Gastroesophageal sphincter (tissue), 4 donors: Measurements from ENCODE around the gene C2CD4D. TPM values are rescaled to one million over a fixed set of nuclear protein-coding genes. Genes with fewer than 3 reads are reported as not detected.

Experiments used
- ATAC-seq: fragments of 150-250 bp; one replicate; pipeline ENCODE4 v1.9.1; 2016; ENCODE audit warnings: mild to moderate bottlenecking, moderate library complexity
- H3K27ac ChIP-seq, 4 donors: fragments of 200-600 bp; sonication (generic) in 3 of 4; 1 replicate in 3 of 4; 2 replicates in 1 of 4; pipeline ENCODE4 v1.5.1; 2016 to 2019
- H3K27me3 ChIP-seq: fragments of 200-600 bp; sonication (generic); one replicate; pipeline ENCODE4 v1.5.1; 2019
- H3K36me3 ChIP-seq, 2 donors: fragments of 200-600 bp; sonication (generic); one replicate each; pipeline ENCODE4 v1.5.1; 2019; ENCODE audit warnings: control low read depth in 1 of 2
- H3K4me1 ChIP-seq, 3 donors: fragments of 200-600 bp; sonication (generic); 1 replicate in 2 of 3; 2 replicates in 1 of 3; pipeline ENCODE4 v1.5.1; 2016 to 2019; ENCODE audit warnings: control low read depth in 2 of 3
- H3K4me3 ChIP-seq, 2 donors: fragments of 200-600 bp; sonication (generic); one replicate each; pipeline ENCODE4 v1.5.1; 2019; ENCODE audit warnings: mild to moderate bottlenecking in 1 of 2, moderate library complexity in 1 of 2
- H3K9me3 ChIP-seq, 3 donors: fragments of 200-600 bp; sonication (generic); one replicate each; pipeline ENCODE4 v1.5.1; 2017 to 2019; ENCODE audit warnings: control low read depth in 2 of 3
- CTCF ChIP-seq, 4 experiments: fragments of 200-600 bp in 2 of 4; fragments of 450-650 bp in 2 of 4; sonication (generic) in 1 of 4; IDR thresholded peaks; one replicate each; pipeline ENCODE4 v1.5.1; 2017 to 2019; ENCODE audit warnings: antibody characterized with exemption in 4 of 4, mild to moderate bottlenecking in 2 of 4, moderate library complexity in 2 of 4
- EP300 ChIP-seq: sonication (generic); formaldehyde crosslinking; IDR thresholded peaks from one replicate; pipeline ENCODE4 v1.6.1; 2017; ENCODE audit warnings: antibody characterized with exemption, mild to moderate bottlenecking
- POLR2A ChIP-seq, 2 donors: fragments of 450-650 bp; IDR thresholded peaks; one replicate each; pipeline ENCODE4 v1.6.1; 2017; ENCODE audit warnings: antibody characterized with exemption in 2 of 2, mild to moderate bottlenecking in 2 of 2, moderate library complexity in 1 of 2
- POLR2AphosphoS5 ChIP-seq: sonication (generic); formaldehyde crosslinking; IDR thresholded peaks from one replicate; pipeline ENCODE4 v1.6.1; 2017; ENCODE audit warnings: antibody characterized with exemption
- WGBS, 2 donors: methylation state at CpG; one replicate each; pipeline ENCODE4 v1.1.5; 2018; ENCODE audit warnings: low coverage in 1 of 2; 5-methylcytosine and 5-hydroxymethylcytosine counted together
- total RNA-seq, 4 donors: library from RNA; depleted of rRNA; stranded (reverse); fragments of >200 nt; gene quantifications; one replicate each; pipeline ENCODE4 v1.1.0, GENCODE V29; 2016

C2CD4D gene
- total RNA-seq, 4 donors from 2014 or later, result not detected

DNA sequence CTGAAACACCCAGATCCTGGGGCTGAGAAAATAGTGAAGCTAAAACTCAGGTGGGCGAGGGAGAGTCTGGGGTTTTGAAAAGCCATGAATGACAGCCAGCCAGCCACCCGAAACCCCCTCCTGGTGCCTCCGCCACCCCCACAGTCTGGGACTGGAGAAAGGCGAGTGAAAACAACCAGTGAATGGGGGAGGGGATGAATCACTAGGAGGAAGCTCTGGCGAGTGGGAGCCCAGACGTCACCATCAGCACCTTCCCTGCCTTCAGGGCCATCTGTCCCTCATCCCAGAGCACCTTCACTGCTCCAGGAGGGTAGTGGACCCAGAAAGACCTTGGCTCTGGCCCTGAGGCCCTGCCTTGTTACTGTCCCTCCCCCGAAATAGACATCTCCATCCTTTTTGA, 17.2 kb downstream of the C2CD4D start:
- Histone ChIP-seq H3K36me3 (no peaks in the 10 kb centered on the region), H3K4me1 (no peaks in the 10 kb centered on the region), H3K27me3 (peaks cover 36% of the 10 kb centered on the region), H3K27ac (no peak overlapping the region), H3K4me3 (no peak overlapping the region), H3K9me3 (no peaks in the 10 kb centered on the region)
- ATAC-seq, result no peak
- WGBS, 2 donors, result 43% methylated on average over 3 of the region's 7 CpGs; no CpG with 5 or more reads in 1 of the 2 donors
- TF ChIP-seq POLR2A (IDR thresholded peaks at IDR 0.05) (no peak), CTCF (IDR thresholded peaks at IDR 0.05) (no peak), POLR2AphosphoS5 (no peak), EP300 (no peak)

DNA sequence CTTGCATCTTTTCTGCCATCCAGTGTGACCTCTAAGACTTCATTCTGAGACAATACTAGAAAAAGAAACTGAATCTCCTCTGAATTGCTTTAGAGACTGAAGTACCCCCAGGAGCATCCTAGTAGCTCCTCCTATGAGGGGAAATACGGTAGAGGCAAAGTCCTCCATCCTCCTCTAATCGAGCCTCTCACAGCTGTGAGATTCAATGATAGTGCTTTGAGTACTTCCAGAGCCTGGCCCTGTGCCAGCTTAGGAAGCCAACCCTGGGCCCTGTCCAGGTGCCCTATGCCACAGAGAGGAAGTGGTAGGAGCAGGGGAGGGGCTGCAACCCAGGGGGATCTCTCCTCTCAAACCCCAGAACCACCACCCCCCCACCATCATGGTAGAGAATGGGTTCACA, 18.7 kb downstream of the C2CD4D start:
- ATAC-seq, result no peak
- H3K4me3 ChIP-seq, result no peak overlapping the region
- WGBS, 2 donors, result 20% methylated on average over 2 of the region's 2 CpGs; no CpG with 5 or more reads in 1 of the 2 donors
- no peaks in the 10 kb centered on the region for H3K36me3 ChIP-seq
- H3K27ac ChIP-seq, result no peak overlapping the region
- no peaks in the 10 kb centered on the region for H3K9me3 ChIP-seq
- peaks cover 29% of the 10 kb centered on the region for H3K27me3 ChIP-seq
- no peaks in the 10 kb centered on the region for H3K4me1 ChIP-seq
- TF ChIP-seq EP300 (no peak), POLR2AphosphoS5 (no peak), POLR2A (IDR thresholded peaks at IDR 0.05) (no peak)

- Histone ChIP-seq H3K27ac (no peak overlapping the region), H3K36me3 (no peaks in the 10 kb centered on the region), H3K4me3 (no peak overlapping the region), H3K4me1 (no peaks in the 10 kb centered on the region), H3K27me3 (peaks cover 27% of the 10 kb centered on the region), H3K9me3 (no peaks in the 10 kb centered on the region)
- ATAC-seq, result no peak
- WGBS, 2 donors, result 72 to 83% methylated on average over 2 to 6 of the region's 7 CpGs
- TF ChIP-seq EP300 (no peak), CTCF (IDR thresholded peaks at IDR 0.05) (no peak), POLR2A (IDR thresholded peaks at IDR 0.05) (no peak), POLR2AphosphoS5 (no peak)
These were observed 19.5 kb downstream of the C2CD4D start for GRCh38 chr1:151819976-151820623.

DNA sequence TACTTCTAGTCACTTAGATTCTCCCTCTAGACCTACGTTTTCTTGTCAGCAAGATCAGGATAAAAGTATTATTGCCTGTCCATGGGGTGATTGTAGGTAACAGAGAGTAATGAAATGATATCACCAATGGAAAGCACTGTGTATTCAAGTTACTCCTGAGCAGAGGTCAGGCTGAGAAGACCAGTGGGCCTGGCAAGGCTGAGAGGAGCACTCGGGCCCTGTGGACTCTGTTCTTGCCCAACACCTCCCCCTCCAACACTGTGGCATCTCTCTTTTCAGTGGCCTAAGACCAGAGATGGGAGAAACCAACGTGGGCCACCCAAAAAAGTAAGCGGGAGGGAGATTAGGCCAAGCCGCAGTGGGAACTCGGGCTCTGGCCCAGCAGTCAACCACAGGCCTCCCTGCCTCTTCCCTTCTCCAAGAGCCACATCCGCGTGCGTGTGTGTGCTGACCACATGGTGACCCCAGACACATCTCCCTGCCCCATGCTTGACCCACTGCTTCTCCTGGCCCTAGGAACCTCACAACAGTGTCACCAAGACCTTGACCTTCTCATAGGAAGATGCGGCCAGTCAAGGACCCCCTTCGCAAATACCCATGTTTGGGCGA, 20.3 kb downstream of the C2CD4D start:
- no peak overlapping the region for H3K27ac ChIP-seq
- ATAC-seq, result no peak
- 65 to 95% methylated on average over 2 to 8 of the region's 12 CpGs for WGBS, 2 donors
- TF ChIP-seq CTCF (IDR thresholded peaks at IDR 0.05) (no peak), EP300 (no peak)
- H3K36me3 ChIP-seq, result no peaks in the 10 kb centered on the region
- H3K27me3 ChIP-seq, result peaks cover 27% of the 10 kb centered on the region
- H3K9me3 ChIP-seq, result no peaks in the 10 kb centered on the region
- H3K4me1 ChIP-seq, result no peaks in the 10 kb centered on the region
- no peak overlapping the region for H3K4me3 ChIP-seq

GRCh38 chr1:151817353-151817730, 22.3 kb downstream of the C2CD4D start:
- Histone ChIP-seq H3K4me1 (no peaks in the 10 kb centered on the region), H3K27ac (no peak overlapping the region), H3K4me3 (no peak overlapping the region), H3K36me3 (no peaks in the 10 kb centered on the region), H3K9me3 (no peaks in the 10 kb centered on the region), H3K27me3 (peaks cover 16% of the 10 kb centered on the region)
- ATAC-seq, result no peak
- WGBS, 2 donors, result 40 to 42% methylated on average over 1 to 2 of the region's 7 CpGs
- TF ChIP-seq POLR2AphosphoS5, result no peak
